Measurements from ENCODE around the gene ST3GAL6. TPM values are rescaled to one million over a fixed set of nuclear protein-coding genes. Genes with fewer than 3 reads are reported as not detected.
"Not testable (repeated sequence)": the region's sequence is repeated elsewhere in the genome, so short reads cannot be mapped to it uniquely, and the experiment has no call there.

ST3GAL6 gene
- total RNA-seq, 2 donors from 2014 or later = not detected

- no peaks in the 10 kb centered on the region for H3K36me3 Mint-ChIP-seq
- H3K4me3 Mint-ChIP-seq = no peak overlapping the region
- DNase-seq (ENCODE audit: low spot score) (no peak), ATAC-seq (no peak)
- H3K4me1 Mint-ChIP-seq (ENCODE audit: low read depth in 2 of 2) = no peaks in the 10 kb centered on the region
- H3K27me3 Mint-ChIP-seq = no peaks in the 10 kb centered on the region
- no peak overlapping the region for H3K27ac Mint-ChIP-seq
- H3K9me3 Mint-ChIP-seq = no peaks in the 10 kb centered on the region
Observed at GRCh38 chr3:98808071-98808470, 44.9 kb downstream of the ST3GAL6 start.

- ATAC-seq = no peak
- H3K4me3 Mint-ChIP-seq = no peak overlapping the region
- H3K4me1 Mint-ChIP-seq (ENCODE audit: low read depth in 2 of 2) = no peaks in the 10 kb centered on the region
- DNase-seq (ENCODE audit: low spot score) = no peak
- peaks cover 0 to 1% of the 10 kb centered on the region in 2 donors for H3K27me3 Mint-ChIP-seq
- H3K9me3 Mint-ChIP-seq = no peaks in the 10 kb centered on the region
- H3K27ac Mint-ChIP-seq = no peak overlapping the region
- no peaks in the 10 kb centered on the region for H3K36me3 Mint-ChIP-seq
Observed at GRCh38 chr3:98809557-98809956, 46.4 kb downstream of the ST3GAL6 start.

- H3K36me3 Mint-ChIP-seq = no peaks in the 10 kb centered on the region
- no peak overlapping the region for H3K27ac Mint-ChIP-seq
- no peak overlapping the region for H3K4me3 Mint-ChIP-seq
- DNase-seq (ENCODE audit: low spot score) = no peak
- no peak for ATAC-seq
- no peaks in the 10 kb centered on the region for H3K9me3 Mint-ChIP-seq
- H3K27me3 Mint-ChIP-seq = peaks cover 0 to 9% of the 10 kb centered on the region in 2 donors
- H3K4me1 Mint-ChIP-seq (ENCODE audit: low read depth in 2 of 2) = no peaks in the 10 kb centered on the region
Observed at GRCh38 chr3:98811048-98811447, 47.9 kb downstream of the ST3GAL6 start.

GRCh38 chr3:98812851-98813374, 49.8 kb downstream of the ST3GAL6 start:
- no peaks in the 10 kb centered on the region for H3K9me3 Mint-ChIP-seq
- no peak overlapping the region for H3K27ac Mint-ChIP-seq
- no peak overlapping the region for H3K4me3 Mint-ChIP-seq
- no peak for DNase-seq (ENCODE audit: low spot score)
- ATAC-seq = no peak
- no peaks in the 10 kb centered on the region for H3K4me1 Mint-ChIP-seq (ENCODE audit: low read depth in 2 of 2)
- peaks cover 0 to 9% of the 10 kb centered on the region in 2 donors for H3K27me3 Mint-ChIP-seq
- no peaks in the 10 kb centered on the region for H3K36me3 Mint-ChIP-seq

DNA sequence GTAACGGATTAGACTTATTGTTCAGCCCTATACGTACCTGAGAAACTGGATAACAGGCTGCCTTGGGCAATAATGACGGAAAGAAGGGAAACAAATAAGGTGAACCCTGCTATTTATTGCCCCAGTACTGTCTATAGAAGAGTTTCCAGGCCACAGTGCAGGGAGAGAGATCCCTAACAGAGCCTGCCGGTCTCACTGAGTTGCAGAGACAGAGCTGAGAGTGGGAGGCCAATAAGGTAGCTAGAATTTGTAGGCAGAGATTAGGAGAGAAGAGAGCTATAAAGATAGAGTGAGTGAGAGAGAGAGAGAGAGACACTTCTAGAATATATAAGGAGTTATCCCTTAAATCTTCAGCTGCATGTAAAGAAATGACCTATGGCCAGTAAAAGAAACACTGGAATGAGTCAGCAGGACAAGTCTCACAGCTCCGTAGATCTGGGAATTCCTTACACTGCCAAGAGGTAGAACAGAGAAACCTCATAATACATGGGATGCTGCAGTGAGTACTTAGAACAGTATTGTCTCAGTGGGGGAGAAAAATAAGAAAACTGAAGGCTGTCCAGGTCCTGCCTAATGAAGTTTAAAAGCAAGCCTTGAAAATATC, 51.8 kb downstream of the ST3GAL6 start:
- Mint-ChIP-seq H3K4me1 (ENCODE audit: low read depth in 2 of 2) (no peaks in the 10 kb centered on the region), H3K36me3 (no peaks in the 10 kb centered on the region), H3K27ac (no peak overlapping the region), H3K27me3 (peaks cover 0 to 9% of the 10 kb centered on the region in 2 donors), H3K4me3 (no peak overlapping the region), H3K9me3 (no peaks in the 10 kb centered on the region)
- DNase-seq (ENCODE audit: low spot score) (no peak), ATAC-seq (no peak)

DNA sequence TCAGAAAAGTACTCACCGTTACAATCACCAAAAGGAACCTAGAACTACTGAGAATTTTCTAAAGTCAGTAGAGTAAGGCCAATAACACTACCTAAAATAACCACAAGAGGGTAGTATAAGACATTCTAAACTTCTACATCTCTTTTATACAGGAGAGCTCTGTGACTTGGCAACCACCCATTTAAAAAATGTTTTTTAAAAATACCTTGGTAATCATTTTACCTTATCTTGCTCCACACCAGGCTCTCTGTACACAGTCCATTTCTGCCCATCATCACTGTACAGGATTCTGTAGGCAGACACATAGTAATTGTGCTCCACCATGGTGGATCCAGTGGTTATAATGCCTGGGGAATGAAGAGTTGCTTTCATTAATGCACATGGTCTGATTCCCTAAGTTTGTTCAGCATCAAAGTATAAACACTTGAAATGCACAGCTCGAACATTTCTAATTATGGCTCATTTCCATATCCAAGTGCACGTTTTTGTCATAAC, 54.5 kb downstream of the ST3GAL6 start:
- Mint-ChIP-seq H3K27me3 (peaks cover 0 to 9% of the 10 kb centered on the region in 2 donors), H3K27ac (no peak overlapping the region), H3K9me3 (no peaks in the 10 kb centered on the region), H3K4me1 (ENCODE audit: low read depth in 2 of 2) (no peaks in the 10 kb centered on the region), H3K4me3 (no peak overlapping the region), H3K36me3 (no peaks in the 10 kb centered on the region)
- no peak for DNase-seq (ENCODE audit: low spot score)
- ATAC-seq = peak in 1 of 2 donors; percentile 17

GRCh38 chr3:98821063-98821462, 57.9 kb downstream of the ST3GAL6 start:
- Mint-ChIP-seq H3K9me3 (no peaks in the 10 kb centered on the region), H3K4me1 (ENCODE audit: low read depth in 2 of 2) (no peaks in the 10 kb centered on the region), H3K27me3 (peaks cover 0 to 11% of the 10 kb centered on the region in 2 donors), H3K36me3 (no peaks in the 10 kb centered on the region), H3K27ac (no peak overlapping the region), H3K4me3 (no peak overlapping the region)
- no peak for ATAC-seq
- DNase-seq (ENCODE audit: low spot score) = no peak

- no peaks in the 10 kb centered on the region for H3K36me3 Mint-ChIP-seq
- no peaks in the 10 kb centered on the region for H3K4me1 Mint-ChIP-seq (ENCODE audit: low read depth in 2 of 2)
- no peak for ATAC-seq
- no peak overlapping the region for H3K4me3 Mint-ChIP-seq
- H3K9me3 Mint-ChIP-seq = no peaks in the 10 kb centered on the region
- H3K27ac Mint-ChIP-seq = no peak overlapping the region
- peaks cover 2 to 11% of the 10 kb centered on the region in 2 donors for H3K27me3 Mint-ChIP-seq
- DNase-seq (ENCODE audit: low spot score) = no peak
Observed at GRCh38 chr3:98823791-98824190, 60.7 kb downstream of the ST3GAL6 start.

DNA sequence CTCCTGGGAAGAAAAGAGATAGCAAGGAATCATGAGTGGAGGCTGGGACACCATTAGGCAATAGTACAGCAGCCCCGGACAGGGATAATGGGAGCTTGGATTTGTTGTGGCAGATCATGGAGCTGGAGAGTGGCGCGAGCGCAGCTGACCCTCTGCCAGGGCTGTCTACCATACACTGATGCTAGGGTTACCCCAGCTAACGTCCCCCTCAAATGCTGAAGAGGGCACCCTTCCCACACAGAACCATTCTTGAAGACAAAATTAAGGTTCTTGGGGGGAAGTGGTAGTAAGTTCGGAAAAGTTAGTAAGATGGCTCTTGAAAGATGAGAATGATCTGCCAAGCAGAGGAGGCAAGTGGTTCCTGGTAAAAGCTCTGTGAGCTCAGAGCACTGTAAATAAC, 61.1 kb downstream of the ST3GAL6 start:
- Mint-ChIP-seq H3K9me3 (no peaks in the 10 kb centered on the region), H3K27me3 (peaks cover 2 to 11% of the 10 kb centered on the region in 2 donors), H3K4me1 (ENCODE audit: low read depth in 2 of 2) (no peaks in the 10 kb centered on the region), H3K4me3 (no peak overlapping the region), H3K27ac (no peak overlapping the region), H3K36me3 (no peaks in the 10 kb centered on the region)
- ATAC-seq = no peak
- DNase-seq (ENCODE audit: low spot score) = no peak

DNA sequence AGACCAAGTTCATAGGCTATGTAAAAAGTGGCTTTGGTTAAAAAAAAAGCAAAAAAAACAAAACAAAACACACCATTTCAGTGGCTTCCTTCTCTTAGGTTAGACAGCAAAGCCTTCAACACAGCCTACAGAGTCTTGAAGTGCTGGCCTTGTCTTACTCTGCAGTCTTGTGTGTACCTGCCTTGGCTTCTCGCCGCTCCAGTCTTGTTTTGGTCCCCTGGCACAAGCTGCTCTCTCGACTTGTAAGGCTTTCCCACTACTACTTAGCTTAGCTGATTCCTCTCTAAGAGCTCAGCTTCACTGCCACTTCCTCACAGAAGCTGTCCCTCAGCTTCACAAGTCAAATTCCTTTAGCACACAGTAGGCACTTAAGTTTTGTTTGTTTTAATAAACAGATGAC, 63.0 kb downstream of the ST3GAL6 start:
- no peaks in the 10 kb centered on the region for H3K4me1 Mint-ChIP-seq (ENCODE audit: low read depth in 2 of 2)
- H3K27ac Mint-ChIP-seq = no peak overlapping the region
- no peak for ATAC-seq
- H3K27me3 Mint-ChIP-seq = peaks cover 2 to 11% of the 10 kb centered on the region in 2 donors
- no peak overlapping the region for H3K4me3 Mint-ChIP-seq
- no peaks in the 10 kb centered on the region for H3K36me3 Mint-ChIP-seq
- no peaks in the 10 kb centered on the region for H3K9me3 Mint-ChIP-seq
- DNase-seq (ENCODE audit: low spot score) = no peak

DNA sequence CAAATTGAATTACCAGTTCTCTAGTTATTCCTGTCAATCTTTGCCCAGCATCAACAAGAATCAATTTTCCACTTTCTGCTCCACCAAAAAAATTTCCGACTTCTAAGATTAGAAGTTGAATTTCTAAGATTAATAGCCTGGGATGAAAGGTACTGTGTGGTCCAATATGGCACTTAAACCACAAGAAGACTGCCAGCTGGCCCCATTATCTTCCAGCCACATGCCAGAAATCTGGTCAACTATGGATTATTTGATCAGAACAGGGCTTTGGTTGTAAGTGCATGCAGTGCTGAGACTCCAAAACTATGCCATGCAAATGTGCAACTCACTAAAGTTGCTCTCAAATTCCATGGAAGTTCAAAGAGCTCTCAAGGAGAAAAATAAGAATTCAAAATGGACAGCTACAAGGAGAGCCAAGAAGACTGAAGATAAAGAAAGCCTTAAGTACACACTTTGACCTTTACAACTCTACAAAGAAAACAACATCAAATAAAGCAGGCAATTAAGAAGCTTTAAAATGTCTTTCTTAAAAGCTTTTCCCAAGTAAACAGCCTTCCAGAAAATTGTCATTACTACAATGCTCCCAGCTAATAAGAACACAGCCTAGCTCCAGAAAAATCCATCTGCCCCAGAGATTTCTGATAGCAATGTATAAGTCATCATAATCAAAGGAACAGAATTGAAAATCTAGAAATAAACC, 64.2 kb downstream of the ST3GAL6 start:
- no peak for ATAC-seq
- peaks cover 2 to 11% of the 10 kb centered on the region in 2 donors for H3K27me3 Mint-ChIP-seq
- DNase-seq (ENCODE audit: low spot score) = no peak
- no peaks in the 10 kb centered on the region for H3K36me3 Mint-ChIP-seq
- H3K4me3 Mint-ChIP-seq = no peak overlapping the region
- peaks cover 4% of the 10 kb centered on the region for H3K9me3 Mint-ChIP-seq
- no peak overlapping the region for H3K27ac Mint-ChIP-seq
- H3K4me1 Mint-ChIP-seq (ENCODE audit: low read depth in 2 of 2) = no peaks in the 10 kb centered on the region

DNA sequence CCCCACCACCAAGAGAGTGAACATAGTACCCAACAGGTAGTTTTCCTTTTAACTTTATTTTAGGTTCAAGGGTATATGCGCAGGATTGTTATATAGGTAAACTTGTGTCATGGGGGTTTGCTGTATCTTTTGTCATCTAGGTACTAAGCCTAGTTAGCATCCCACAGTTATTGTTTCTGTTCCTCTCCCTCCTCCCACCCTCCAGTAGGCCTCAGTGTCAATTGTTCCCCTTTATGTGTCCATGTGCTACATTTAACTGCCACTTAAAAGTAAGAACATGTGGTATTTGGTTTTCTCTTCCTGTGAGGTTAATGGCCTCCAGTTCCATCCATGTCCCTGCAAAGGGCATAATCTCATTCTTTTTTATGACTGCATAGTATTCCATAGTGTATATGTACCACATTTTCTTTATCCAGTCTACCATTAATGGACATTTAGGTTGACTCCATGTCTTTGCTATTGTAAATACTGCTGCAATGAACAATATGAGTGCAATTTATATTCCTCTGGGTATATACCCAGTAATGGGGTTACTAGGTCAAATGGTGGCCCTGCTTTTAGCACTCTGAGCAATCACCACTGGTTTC, 66.2 kb downstream of the ST3GAL6 start:
- Mint-ChIP-seq H3K9me3 (peaks cover 4% of the 10 kb centered on the region), H3K36me3 (no peaks in the 10 kb centered on the region), H3K4me1 (ENCODE audit: low read depth in 2 of 2) (no peaks in the 10 kb centered on the region), H3K4me3 (no peak overlapping the region), H3K27me3 (peaks cover 0 to 4% of the 10 kb centered on the region in 2 donors), H3K27ac (no peak overlapping the region)
- DNase-seq (ENCODE audit: low spot score) (no peak), ATAC-seq (no peak)

GRCh38 chr3:98831060-98831459, 67.9 kb downstream of the ST3GAL6 start:
- not testable (repeated sequence) for DNase-seq (ENCODE audit: low spot score); H3K27ac Mint-ChIP-seq; H3K4me3 Mint-ChIP-seq; H3K9me3 Mint-ChIP-seq; H3K27me3 Mint-ChIP-seq; ATAC-seq; H3K36me3 Mint-ChIP-seq; H3K4me1 Mint-ChIP-seq (ENCODE audit: low read depth in 2 of 2)

DNA sequence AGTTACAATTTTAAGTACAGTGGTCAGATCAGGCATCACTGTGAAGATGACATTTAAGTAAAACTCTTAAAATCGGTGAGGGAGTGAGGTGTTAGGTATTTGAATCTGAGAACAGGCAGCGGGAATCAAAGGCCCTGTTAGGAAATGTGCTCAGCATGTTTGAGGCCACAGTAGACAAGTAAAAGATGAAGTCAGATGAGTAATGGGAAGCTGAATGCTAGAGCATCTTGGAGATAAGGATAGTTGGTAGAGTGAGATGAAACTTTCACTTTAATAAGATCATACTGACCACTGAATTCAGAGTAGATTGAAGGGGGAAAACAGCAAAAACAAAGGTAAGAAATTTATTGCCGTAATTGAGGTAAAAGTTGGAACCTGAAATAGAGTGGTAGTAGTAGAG, 76.7 kb downstream of the ST3GAL6 start:
- H3K27ac Mint-ChIP-seq = no peak overlapping the region
- peaks cover 0 to 5% of the 10 kb centered on the region in 2 donors for H3K4me1 Mint-ChIP-seq (ENCODE audit: low read depth in 2 of 2)
- no peaks in the 10 kb centered on the region for H3K9me3 Mint-ChIP-seq
- peaks cover 0 to 6% of the 10 kb centered on the region in 2 donors for H3K27me3 Mint-ChIP-seq
- no peak for DNase-seq (ENCODE audit: low spot score)
- no peak overlapping the region for H3K4me3 Mint-ChIP-seq
- no peak for ATAC-seq
- peaks cover 6% of the 10 kb centered on the region for H3K36me3 Mint-ChIP-seq
